HCT116 (cell line): Measurements from ENCODE around the gene DPF1. TPM values are rescaled to one million over a fixed set of nuclear protein-coding genes. Genes with fewer than 3 reads are reported as not detected.

Experiments used
- ATAC-seq: fragments of 200-7000 bp; cut with Tn5 transposase; 2 replicates; pipeline ENCODE4 v1.9.1; 2020; ENCODE audit warnings: mild to moderate bottlenecking, moderate library complexity
- BruUV-seq: library from RNA; stranded (reverse); fragments of 400-500 nt; replicated peaks from 2 replicates; lab custom pipeline; 2021; lab: Mats Ljungman, UMichigan
- CTCF ChIA-PET: fragments of 300-600 bp; sonication (Branson Sonifier 250); formaldehyde crosslinking; loops from one replicate; lab custom pipeline; 2021; ENCODE audit warnings: antibody characterized with exemption; lab: Charles Lee
- POLR2A ChIA-PET: fragments of 300-600, 350-600 bp; sonication (Branson Sonifier 250); formaldehyde crosslinking; loops from one replicate; lab custom pipeline; 2021; ENCODE audit warnings: antibody characterized with exemption; lab: Charles Lee
- RAD21 ChIA-PET, 2 experiments: fragments of 300-600 bp; sonication (Branson Sonifier 250); formaldehyde crosslinking; loops; one replicate each; lab custom pipeline; 2023; ENCODE audit warnings: low total read pairs in 2 of 2; ENCODE audit not compliant: uncharacterized antibody in 2 of 2, unreplicated experiment in 2 of 2, low non-redundant PET in 1 of 2; lab: Charles Lee
- DNase-seq: peaks from one replicate; pipeline ENCODE4 v3.0.0-alpha.2; 2010; ENCODE audit warnings: low read depth, low spot score
- H2AFZ ChIP-seq: fragments of 200-600 bp; shearing (Covaris generic), sonication (generic); 2 replicates; pipeline ENCODE4 v1.6.1; 2017; ENCODE audit warnings: low read depth, mixed run types, mixed read lengths, antibody characterized with exemption, low read length; ENCODE audit not compliant: poor library complexity, severe bottlenecking
- H3K27ac ChIP-seq: 2 replicates; pipeline ENCODE4 v1.5.1; 2012; ENCODE audit warnings: low read depth, low read length
- H3K27me3 ChIP-seq: fragments of 200-600 bp; sonication (generic); 2 replicates; pipeline ENCODE4 v1.6.1; 2016; ENCODE audit warnings: mixed run types, low read length, mixed read lengths; ENCODE audit not compliant: insufficient read depth
- H3K36me3 ChIP-seq, 2 experiments: fragments of 200-500 bp in 1 of 2; fragments of 200-600 bp in 1 of 2; sonication (Bioruptor generic) in 1 of 2; sonication (generic) in 1 of 2; 2 replicates each; pipeline versions ENCODE4 v1.5.1 to v1.6.1; 2014 to 2016; ENCODE audit warnings: low read length in 2 of 2, inconsistent platforms in 1 of 2, mixed read lengths in 1 of 2, mixed run types in 1 of 2; ENCODE audit not compliant: insufficient read depth in 2 of 2, control insufficient read depth in 1 of 2
- H3K4me1 ChIP-seq, 2 experiments: fragments of 200-600 bp in 1 of 2; sonication (generic) in 1 of 2; 2 replicates each; pipeline versions ENCODE4 v1.5.1 to v1.6.1; 2012 to 2017; ENCODE audit warnings: low read length in 2 of 2, inconsistent platforms in 1 of 2, mild to moderate bottlenecking in 1 of 2, mixed read lengths in 1 of 2, mixed run types in 1 of 2, moderate library complexity in 1 of 2; ENCODE audit not compliant: insufficient read depth in 2 of 2, control insufficient read depth in 1 of 2
- H3K4me2 ChIP-seq: fragments of 200-600 bp; sonication (generic); 2 replicates; pipeline ENCODE4 v1.6.1; 2017; ENCODE audit warnings: mixed run types, low read length, mixed read lengths
- H3K4me3 ChIP-seq, 2 experiments: fragments of 200-600 bp in 1 of 2; sonication (generic) in 1 of 2; replicated peaks in 1 of 2; 2 replicates each; pipeline ENCODE4 v1.5.1; 2011 to 2016; ENCODE audit warnings: low read length in 2 of 2, control low read depth in 1 of 2, low read depth in 1 of 2, mild to moderate bottlenecking in 1 of 2, mixed read lengths in 1 of 2, mixed run types in 1 of 2
- H3K79me2 ChIP-seq: fragments of 200-600 bp; sonication (generic); 2 replicates; pipeline ENCODE4 v1.6.1; 2017; ENCODE audit warnings: mild to moderate bottlenecking, mixed run types, low read length, moderate library complexity, mixed read lengths; ENCODE audit not compliant: insufficient read depth
- H3K9ac ChIP-seq: fragments of 200-600 bp; sonication (generic); 2 replicates; pipeline ENCODE4 v1.6.1; 2016; ENCODE audit warnings: low read length, mixed read lengths
- H3K9me2 ChIP-seq: fragments of 200-600 bp; sonication (generic), shearing (Covaris generic); 2 replicates; pipeline ENCODE4 v1.6.1; 2017; ENCODE audit warnings: mixed run types, mild to moderate bottlenecking, moderate library complexity; ENCODE audit not compliant: insufficient read depth
- H3K9me3 ChIP-seq, 2 experiments: fragments of 200-500 bp in 1 of 2; fragments of 200-600 bp in 1 of 2; sonication (Bioruptor generic) in 1 of 2; sonication (generic) in 1 of 2; 2 replicates each; pipeline ENCODE4 v1.6.1; 2014 to 2017; ENCODE audit warnings: low read length in 2 of 2, mixed read lengths in 2 of 2, inconsistent platforms in 1 of 2, low read depth in 1 of 2, mild to moderate bottlenecking in 1 of 2, mixed run types in 1 of 2, moderate library complexity in 1 of 2; ENCODE audit not compliant: control insufficient read depth in 1 of 2, insufficient read depth in 1 of 2
- H4K20me1 ChIP-seq: fragments of 200-600 bp; sonication (generic), shearing (Covaris generic); 2 replicates; pipeline ENCODE4 v1.6.1; 2017; ENCODE audit warnings: mixed run types, mild to moderate bottlenecking, moderate library complexity; ENCODE audit not compliant: insufficient read depth
- ELF1 ChIP-seq: IDR thresholded peaks from 2 replicates; pipeline ENCODE4 v1.6.1; 2012; ENCODE audit warnings: low read depth, borderline replicate concordance
- EZH2 ChIP-seq: fragments of 200-600 bp; sonication (generic); IDR thresholded peaks from 2 replicates; pipeline ENCODE4 v1.6.1; 2017; ENCODE audit warnings: antibody characterized with exemption, mixed run types
- EZH2phosphoT487 ChIP-seq: fragments of 200-600 bp; IDR thresholded peaks from 2 replicates; pipeline ENCODE4 v1.6.1; 2018; ENCODE audit warnings: antibody characterized with exemption, borderline replicate concordance
- SIN3A ChIP-seq: IDR thresholded peaks from 2 replicates; pipeline ENCODE4 v1.6.1; 2012; ENCODE audit warnings: low read depth
- SP1 ChIP-seq: IDR thresholded peaks from 2 replicates; pipeline ENCODE4 v1.6.1; 2012; ENCODE audit warnings: low read depth
- TCF7L2 ChIP-seq: IDR thresholded peaks from 2 replicates; pipeline ENCODE4 v1.7.0; 2011; ENCODE audit warnings: borderline replicate concordance, inconsistent platforms; ENCODE audit not compliant: insufficient read depth, insufficient read length; ENCODE audit errors: extremely low read depth
- YY1 ChIP-seq: IDR thresholded peaks from 2 replicates; pipeline ENCODE4 v1.6.1; 2011; ENCODE audit warnings: low read length, low read depth, moderate library complexity, mild to moderate bottlenecking; ENCODE audit not compliant: insufficient replicate concordance; ENCODE audit errors: extremely low read depth
- ZFX ChIP-seq: fragments of 450-650 bp; IDR thresholded peaks from 2 replicates; pipeline ENCODE4 v1.6.1; 2017
- ZNF274 ChIP-seq: fragments of 200-500 bp; sonication (Bioruptor generic); IDR thresholded peaks from 2 replicates; pipeline ENCODE4 v1.6.1; 2014; ENCODE audit warnings: mild to moderate bottlenecking, low read depth, low read length, inconsistent platforms
- intact Hi-C: fragments of 100-400 bp; cut with micrococcal nuclease; formaldehyde crosslinking; loops from 2 replicates; pipeline ENCODE4 v1.10.0; 2022
- total RNA-seq: library from RNA; stranded (reverse); gene quantifications from one replicate; pipeline ENCODE4 v1.2.1, GENCODE V29; 2021; ENCODE audit not compliant: unreplicated experiment
- TF ChIP-seq, protein P1 (sequence below), 3 experiments: fragments of 200-600 bp in 1 of 3; sonication (generic) in 1 of 3; IDR thresholded peaks in 2 of 3; conservative IDR thresholded peaks in 1 of 3; 2 replicates each; pipeline ENCODE4 v1.5.1; 2012 to 2017; ENCODE audit warnings: low read depth in 2 of 3, low read length in 2 of 3, antibody characterized with exemption in 1 of 3, borderline replicate concordance in 1 of 3, control low read depth in 1 of 3, mild to moderate bottlenecking in 1 of 3, mixed read lengths in 1 of 3, mixed run types in 1 of 3, moderate library complexity in 1 of 3; ENCODE audit not compliant: insufficient read depth in 1 of 3
- TF ChIP-seq, protein P2 (sequence below): IDR thresholded peaks from 2 replicates; pipeline ENCODE4 v1.6.1; 2012
- TF ChIP-seq, protein P3 (sequence below): IDR thresholded peaks from 2 replicates; pipeline ENCODE4 v1.6.1; 2012; ENCODE audit warnings: low read depth

The DPF1 gene
- total RNA-seq, 1 experiment from 2014 or later: 9.7 TPM

DNA sequence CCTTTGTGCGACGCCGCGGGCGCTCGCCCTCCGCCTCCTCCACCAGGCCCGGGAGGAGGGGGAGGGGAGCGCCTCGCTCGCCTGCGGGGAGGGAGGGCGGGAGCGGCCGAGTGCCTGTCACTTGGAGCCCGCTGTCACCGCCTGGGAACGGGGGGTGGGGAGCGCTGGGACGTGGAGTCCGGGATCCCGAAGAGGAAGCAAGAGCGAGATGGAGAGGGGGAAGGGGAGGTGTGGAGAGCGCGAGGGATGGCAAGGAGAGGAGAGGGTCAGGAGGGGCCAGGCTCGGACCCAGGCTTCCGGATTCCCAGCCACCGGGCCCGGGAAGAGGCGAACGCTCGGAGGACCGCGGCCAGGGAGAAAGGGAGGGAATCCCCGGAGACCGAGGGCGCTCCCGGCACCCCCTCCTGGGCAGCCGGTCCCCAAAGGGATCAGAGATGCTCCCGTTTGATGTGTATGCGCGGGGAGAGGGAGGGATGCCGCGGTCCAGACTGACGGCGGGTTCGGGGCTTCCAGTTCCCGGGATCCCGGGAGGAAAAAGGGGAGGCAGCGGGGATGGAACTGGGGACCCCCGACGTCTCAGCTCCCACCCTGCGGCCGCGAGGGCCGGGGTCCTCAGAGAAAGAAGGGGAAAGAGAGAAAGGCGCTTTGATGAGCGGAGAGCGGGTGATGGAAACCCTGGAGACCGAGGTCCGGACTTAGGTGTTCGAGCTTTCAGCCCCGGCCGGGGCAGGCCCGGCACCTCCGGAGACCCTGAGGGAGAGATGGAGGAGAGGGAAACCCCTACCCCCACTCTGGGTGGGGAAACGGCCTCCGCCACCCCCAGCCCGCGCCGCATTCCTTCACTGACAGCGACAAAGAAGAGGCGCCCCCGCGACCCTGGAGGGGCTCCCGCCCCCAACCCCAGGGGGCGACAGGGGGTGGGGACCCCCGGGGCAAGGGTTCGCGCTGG lies 4.7 kb upstream of the DPF1 start:
- TF ChIP-seq, protein P1, sequence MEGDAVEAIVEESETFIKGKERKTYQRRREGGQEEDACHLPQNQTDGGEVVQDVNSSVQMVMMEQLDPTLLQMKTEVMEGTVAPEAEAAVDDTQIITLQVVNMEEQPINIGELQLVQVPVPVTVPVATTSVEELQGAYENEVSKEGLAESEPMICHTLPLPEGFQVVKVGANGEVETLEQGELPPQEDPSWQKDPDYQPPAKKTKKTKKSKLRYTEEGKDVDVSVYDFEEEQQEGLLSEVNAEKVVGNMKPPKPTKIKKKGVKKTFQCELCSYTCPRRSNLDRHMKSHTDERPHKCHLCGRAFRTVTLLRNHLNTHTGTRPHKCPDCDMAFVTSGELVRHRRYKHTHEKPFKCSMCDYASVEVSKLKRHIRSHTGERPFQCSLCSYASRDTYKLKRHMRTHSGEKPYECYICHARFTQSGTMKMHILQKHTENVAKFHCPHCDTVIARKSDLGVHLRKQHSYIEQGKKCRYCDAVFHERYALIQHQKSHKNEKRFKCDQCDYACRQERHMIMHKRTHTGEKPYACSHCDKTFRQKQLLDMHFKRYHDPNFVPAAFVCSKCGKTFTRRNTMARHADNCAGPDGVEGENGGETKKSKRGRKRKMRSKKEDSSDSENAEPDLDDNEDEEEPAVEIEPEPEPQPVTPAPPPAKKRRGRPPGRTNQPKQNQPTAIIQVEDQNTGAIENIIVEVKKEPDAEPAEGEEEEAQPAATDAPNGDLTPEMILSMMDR (IDR thresholded peaks at IDR 0.05 in 2 of 3, conservative IDR thresholded peaks at IDR 0.05 in 1 of 3; ENCODE audit: borderline replicate concordance in 1 of 3, insufficient read depth in 1 of 3, low read depth in 2 of 3, low read length in 2 of 3): no peak
- TF ChIP-seq ZNF274 (no peak), EZH2phosphoT487 (no peak), SP1 (no peak), ZFX (no peak), ELF1 (no peak), EZH2 (no peak), TCF7L2 (no peak), YY1 (no peak), SIN3A (no peak)
- TF ChIP-seq, protein P2, sequence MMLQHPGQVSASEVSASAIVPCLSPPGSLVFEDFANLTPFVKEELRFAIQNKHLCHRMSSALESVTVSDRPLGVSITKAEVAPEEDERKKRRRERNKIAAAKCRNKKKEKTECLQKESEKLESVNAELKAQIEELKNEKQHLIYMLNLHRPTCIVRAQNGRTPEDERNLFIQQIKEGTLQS: no peak
- TF ChIP-seq, protein P3, sequence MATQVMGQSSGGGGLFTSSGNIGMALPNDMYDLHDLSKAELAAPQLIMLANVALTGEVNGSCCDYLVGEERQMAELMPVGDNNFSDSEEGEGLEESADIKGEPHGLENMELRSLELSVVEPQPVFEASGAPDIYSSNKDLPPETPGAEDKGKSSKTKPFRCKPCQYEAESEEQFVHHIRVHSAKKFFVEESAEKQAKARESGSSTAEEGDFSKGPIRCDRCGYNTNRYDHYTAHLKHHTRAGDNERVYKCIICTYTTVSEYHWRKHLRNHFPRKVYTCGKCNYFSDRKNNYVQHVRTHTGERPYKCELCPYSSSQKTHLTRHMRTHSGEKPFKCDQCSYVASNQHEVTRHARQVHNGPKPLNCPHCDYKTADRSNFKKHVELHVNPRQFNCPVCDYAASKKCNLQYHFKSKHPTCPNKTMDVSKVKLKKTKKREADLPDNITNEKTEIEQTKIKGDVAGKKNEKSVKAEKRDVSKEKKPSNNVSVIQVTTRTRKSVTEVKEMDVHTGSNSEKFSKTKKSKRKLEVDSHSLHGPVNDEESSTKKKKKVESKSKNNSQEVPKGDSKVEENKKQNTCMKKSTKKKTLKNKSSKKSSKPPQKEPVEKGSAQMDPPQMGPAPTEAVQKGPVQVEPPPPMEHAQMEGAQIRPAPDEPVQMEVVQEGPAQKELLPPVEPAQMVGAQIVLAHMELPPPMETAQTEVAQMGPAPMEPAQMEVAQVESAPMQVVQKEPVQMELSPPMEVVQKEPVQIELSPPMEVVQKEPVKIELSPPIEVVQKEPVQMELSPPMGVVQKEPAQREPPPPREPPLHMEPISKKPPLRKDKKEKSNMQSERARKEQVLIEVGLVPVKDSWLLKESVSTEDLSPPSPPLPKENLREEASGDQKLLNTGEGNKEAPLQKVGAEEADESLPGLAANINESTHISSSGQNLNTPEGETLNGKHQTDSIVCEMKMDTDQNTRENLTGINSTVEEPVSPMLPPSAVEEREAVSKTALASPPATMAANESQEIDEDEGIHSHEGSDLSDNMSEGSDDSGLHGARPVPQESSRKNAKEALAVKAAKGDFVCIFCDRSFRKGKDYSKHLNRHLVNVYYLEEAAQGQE: no peak
- TF ChIP-seq, all 23 proteins: peak for 0
- BruUV-seq: no TSS peak
- Histone ChIP-seq H3K79me2 (no peaks in the 10 kb centered on the region), H3K4me2 (peak overlapping the region; percentile 90), H3K9me3 (no peaks in the 10 kb centered on the region), H3K27ac (no peak overlapping the region), H2AFZ (peak overlapping the region; percentile 61), H3K9ac (peak overlapping the region; percentile 23), H3K4me3 (peak overlapping the region; percentile 54 to 61), H3K36me3 (no peaks in the 10 kb centered on the region), H3K4me1 (peaks cover 10 to 38% of the 10 kb centered on the region in 2 experiments; a peak in 3 of 4 replicates), H4K20me1 (no peaks in the 10 kb centered on the region), H3K9me2 (no peaks in the 10 kb centered on the region), H3K27me3 (no peaks in the 10 kb centered on the region)
- ChIA-PET CTCF (no interaction called here), RAD21 (no interaction called here), POLR2A (no interaction called here)
- intact Hi-C loops: no loop called here
- no peak for ATAC-seq
- DNase-seq: no peak
